H7 (cell line): ENCODE measurements around the gene RAB3B. TPM values are rescaled to one million over a fixed set of nuclear protein-coding genes. Genes with fewer than 3 reads are reported as not detected.
"Not testable (repeated sequence)": the region's sequence is repeated elsewhere in the genome, so short reads cannot be mapped to it uniquely, and the experiment has no call there.

Source experiments
- DNase-seq: peaks from one replicate; pipeline ENCODE4 v3.0.0; 2012
- H3K27me3 ChIP-seq: 2 replicates; pipeline ENCODE4 v1.6.0; 2011; ENCODE audit warnings: mild to moderate bottlenecking, low read length; ENCODE audit not compliant: control insufficient read depth, insufficient read depth
- H3K36me3 ChIP-seq: replicated peaks from 2 replicates; pipeline ENCODE4 v1.5.1; 2011; ENCODE audit warnings: low read length; ENCODE audit not compliant: control insufficient read depth, insufficient read depth
- H3K4me3 ChIP-seq: 2 replicates; pipeline ENCODE4 v1.5.1; 2011; ENCODE audit warnings: low read depth, mild to moderate bottlenecking, control low read depth, low read length, moderate library complexity; ENCODE audit not compliant: insufficient read depth
- total RNA-seq: library from RNA; depleted of rRNA; stranded (reverse); fragments of >200 nt; shearing (Covaris generic); gene quantifications from 2 replicates; pipeline ENCODE4 v1.2.3, GENCODE V29; 2014; rRNA removed

Gene RAB3B, protein sequence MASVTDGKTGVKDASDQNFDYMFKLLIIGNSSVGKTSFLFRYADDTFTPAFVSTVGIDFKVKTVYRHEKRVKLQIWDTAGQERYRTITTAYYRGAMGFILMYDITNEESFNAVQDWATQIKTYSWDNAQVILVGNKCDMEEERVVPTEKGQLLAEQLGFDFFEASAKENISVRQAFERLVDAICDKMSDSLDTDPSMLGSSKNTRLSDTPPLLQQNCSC
- 22.4 and 29.6 TPM in 2 replicates for total RNA-seq

DNA sequence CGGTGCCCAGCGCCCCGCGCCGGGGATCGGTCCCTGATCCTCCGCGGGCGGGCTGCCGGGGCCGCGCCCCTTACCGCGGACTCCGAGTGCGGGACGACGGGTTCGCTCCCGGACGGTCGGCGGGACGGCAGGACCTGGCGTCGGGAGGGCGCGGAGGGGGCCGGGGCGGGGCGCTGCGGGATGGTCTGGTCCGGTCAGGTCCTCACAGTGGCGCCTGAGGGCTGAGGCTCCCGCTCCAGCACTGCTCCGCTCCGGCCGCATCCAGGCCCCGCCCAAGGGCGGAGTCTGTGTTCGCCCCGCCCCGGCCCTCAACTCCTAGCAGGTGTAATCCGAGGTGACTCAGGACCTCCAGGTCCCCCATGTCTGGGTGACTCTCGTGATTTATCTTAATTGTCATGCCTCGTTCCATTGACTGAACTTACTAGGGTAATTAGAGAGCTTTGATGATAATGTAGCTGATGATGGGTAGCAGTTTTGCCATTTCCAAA, at the start of gene RAB3B:
TSS of gene RAB3B (minus strand) at position 223 of the 488 bp plus-strand sequence. CDS start 13,583 bp downstream, outside the sequence.
- Histone ChIP-seq H3K27me3 (peaks cover 2% of the 10 kb centered on the region; the same call in 1 of the 2 replicates), H3K36me3 (no peaks in the 10 kb centered on the region), H3K4me3 (peak within 1 kb of the TSS; percentile 69)
- DNase-seq: peak; percentile 98

DNA sequence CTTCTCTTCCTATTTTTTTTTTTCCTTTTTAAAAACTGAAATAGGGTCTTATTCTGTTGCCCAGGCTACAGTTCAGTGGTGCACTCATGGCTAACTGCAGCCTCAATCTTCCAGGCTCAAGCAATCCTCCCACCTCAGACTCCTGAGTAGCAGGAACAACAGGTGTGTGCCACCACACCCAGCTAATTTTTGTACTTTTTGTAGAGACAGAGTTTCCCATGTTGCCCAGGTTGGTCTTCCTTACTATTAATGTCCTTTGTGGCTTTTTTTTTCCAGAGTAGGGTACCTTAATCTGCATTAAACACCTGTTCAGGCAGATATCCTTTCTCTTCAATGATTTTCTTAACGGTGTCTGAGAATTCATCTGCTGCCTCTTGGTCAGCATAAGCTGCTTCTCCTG, 47.4 kb upstream of the RAB3B start:
- H3K4me3 ChIP-seq: no peak overlapping the region
- no peak for DNase-seq
- peaks cover 6% of the 10 kb centered on the region for H3K36me3 ChIP-seq
- H3K27me3 ChIP-seq: no peaks in the 10 kb centered on the region

DNA sequence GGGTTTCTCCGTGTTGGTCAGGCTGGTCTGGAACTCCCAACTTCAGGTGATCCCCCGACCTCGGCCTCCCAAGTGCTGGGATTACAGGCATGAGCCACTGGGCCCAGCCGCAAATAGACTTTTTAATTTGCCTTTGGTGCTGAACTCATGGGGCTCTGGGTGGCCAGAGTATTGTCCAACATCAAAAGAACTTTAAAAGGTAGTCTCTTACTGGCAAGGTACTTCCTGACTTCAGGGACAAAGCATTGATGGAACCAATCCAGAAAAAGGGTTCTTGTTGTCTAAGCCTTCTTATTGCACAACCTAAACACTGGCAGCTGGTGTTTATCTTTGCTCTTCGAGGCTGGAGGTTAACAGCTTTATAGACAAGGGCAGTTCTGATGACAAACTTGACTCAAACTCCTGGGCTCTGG, 46.9 kb upstream of the RAB3B start:
- peaks cover 6% of the 10 kb centered on the region for H3K36me3 ChIP-seq
- no peaks in the 10 kb centered on the region for H3K27me3 ChIP-seq
- no peak for DNase-seq
- no peak overlapping the region for H3K4me3 ChIP-seq

DNA sequence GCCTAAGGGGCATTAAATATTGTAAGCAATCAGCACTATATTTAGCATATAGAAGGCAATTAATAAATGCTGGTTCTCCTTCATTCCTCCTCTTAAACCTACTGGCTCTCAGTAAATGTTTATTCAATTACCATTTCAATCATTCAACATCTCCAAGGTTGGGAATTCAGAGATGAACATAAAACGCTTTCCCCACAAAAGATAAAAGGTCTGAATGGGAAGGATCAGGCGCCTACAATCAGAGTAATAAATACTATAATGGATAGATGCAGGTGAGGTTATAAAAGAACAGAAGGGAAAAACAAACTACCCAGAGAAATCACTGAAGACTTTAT, 43.5 kb upstream of the RAB3B start:
- H3K36me3 ChIP-seq: peaks cover 3% of the 10 kb centered on the region
- H3K4me3 ChIP-seq: no peak overlapping the region
- DNase-seq: no peak
- no peaks in the 10 kb centered on the region for H3K27me3 ChIP-seq

DNA sequence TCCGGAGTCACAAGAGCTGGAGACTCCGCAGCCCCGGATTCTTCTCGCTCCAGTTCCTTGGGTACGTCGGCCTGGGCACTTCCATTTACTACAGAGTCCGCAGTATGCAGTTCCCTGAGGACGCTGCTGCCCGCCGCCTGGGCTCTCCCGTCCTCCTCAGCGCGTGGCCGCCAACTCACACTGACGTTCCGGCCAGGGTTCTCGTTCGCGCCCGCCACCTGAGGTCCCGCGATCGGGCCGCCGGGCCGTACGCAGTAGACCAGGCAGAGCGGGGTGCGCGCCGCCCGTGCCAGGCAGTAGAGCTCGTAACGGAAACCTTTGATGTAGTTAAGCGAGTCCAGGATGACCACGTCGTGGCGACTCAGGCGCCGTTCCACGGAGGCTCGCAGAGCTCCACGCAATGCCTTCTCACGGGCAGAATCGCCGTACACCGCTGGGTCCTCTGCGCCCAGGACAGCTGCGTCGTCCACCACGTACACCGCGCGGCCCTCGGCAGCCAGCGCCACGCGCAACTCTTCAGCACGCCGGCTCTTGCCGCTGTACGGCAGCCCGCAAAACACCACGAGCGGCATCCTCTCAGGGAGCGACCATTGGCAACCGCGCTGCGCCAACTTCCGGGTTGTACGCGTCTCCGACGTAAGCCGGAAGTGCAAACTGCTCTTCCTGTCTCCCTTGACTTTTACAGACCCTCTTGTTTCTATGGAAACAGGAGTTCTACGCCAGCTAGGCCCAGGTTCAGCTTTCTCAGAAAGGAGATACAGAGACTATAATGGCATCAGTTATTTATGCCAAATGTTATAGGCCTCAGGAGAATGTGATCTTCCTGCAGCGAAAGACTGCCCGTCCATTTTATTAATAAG, 42.9 kb upstream of the RAB3B start, which contains the start of gene KTI12:
TSS of gene KTI12 (minus strand) at position 621 of the 860 bp plus-strand sequence. CDS start at position 572, 49 bp downstream.
- DNase-seq: peak; percentile 88
- peak within 1 kb of the TSS; percentile 100 for H3K4me3 ChIP-seq
- no peaks in the 10 kb centered on the region for H3K27me3 ChIP-seq
- H3K36me3 ChIP-seq: peaks cover 2% of the 10 kb centered on the region

DNA sequence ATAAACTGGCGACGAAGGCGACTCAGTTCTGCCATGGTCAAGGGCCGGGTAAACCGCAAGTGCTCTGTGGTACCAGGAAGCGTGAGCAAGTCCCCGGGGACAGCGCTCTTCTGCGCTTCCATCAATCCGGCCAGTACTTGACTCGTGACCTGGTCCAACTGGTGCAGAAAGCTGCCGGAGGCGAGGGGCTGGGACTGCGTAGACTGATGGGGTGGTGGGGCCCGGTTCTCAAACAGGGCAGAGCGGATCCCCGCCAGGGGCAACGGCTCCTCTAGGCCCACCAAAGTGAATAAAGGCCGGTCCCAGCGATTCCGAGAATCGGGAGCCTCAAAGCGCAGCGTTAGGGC, 42.3 kb upstream of the RAB3B start:
- Histone ChIP-seq H3K36me3 (peaks cover 2% of the 10 kb centered on the region), H3K4me3 (peak overlapping the region; percentile 100), H3K27me3 (no peaks in the 10 kb centered on the region)
- DNase-seq: peak; percentile 73

DNA sequence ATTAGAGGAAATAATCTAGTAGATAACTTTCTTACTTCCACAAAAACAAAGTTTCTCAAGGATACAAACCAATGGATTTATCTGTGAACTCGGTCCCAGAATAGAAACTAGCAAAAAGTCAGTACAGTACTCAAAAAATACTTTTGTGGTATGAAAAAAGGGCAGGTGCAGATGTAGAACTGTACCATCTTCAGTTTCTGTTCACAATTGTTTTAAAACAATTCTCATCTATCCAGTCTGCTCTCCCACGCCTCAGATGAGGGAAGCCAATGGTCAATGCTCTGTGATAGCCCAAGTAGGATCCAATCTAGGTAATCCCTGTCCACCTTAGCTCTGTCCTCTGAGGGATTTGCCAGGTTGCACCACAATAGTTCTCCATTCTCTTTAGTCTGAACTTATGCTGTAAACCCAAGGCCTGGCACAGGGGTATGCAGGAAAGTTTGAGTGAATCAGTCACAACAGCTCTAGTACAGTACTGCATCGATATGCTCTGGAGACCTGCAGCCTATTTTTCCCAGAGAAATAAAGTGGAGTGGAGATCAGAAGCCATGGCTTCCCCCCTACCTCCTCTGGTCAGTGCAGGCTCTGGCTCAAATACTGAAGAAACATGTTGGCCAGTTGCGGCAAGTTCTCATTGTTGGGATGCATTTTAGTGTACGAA, 41.8 kb upstream of the RAB3B start:
- no peaks in the 10 kb centered on the region for H3K27me3 ChIP-seq
- H3K4me3 ChIP-seq: peak overlapping the region; percentile 100
- DNase-seq: peak; percentile 31
- no peaks in the 10 kb centered on the region; the same call in none of the 2 replicates for H3K36me3 ChIP-seq

DNA sequence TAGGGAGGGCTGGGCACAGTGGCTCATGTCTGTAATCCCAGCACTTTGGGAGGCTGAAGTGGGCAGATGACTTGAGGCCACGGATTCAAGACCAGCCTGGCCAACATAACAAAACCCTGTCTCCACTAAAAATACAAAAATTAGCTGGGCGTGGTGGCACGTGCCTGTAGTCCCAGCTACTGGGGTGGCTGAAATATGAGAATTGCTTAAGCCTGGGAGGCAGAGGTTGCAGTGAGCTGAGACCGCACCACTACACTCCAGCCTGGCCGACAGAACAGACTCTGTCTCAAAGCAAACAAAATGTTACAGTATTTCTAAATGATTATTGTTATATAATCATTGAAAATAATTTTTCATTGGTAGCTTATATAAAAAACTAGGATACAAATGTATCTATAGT, 38.3 kb upstream of the RAB3B start:
- not testable (repeated sequence) for DNase-seq, H3K27me3 ChIP-seq, H3K4me3 ChIP-seq, H3K36me3 ChIP-seq

DNA sequence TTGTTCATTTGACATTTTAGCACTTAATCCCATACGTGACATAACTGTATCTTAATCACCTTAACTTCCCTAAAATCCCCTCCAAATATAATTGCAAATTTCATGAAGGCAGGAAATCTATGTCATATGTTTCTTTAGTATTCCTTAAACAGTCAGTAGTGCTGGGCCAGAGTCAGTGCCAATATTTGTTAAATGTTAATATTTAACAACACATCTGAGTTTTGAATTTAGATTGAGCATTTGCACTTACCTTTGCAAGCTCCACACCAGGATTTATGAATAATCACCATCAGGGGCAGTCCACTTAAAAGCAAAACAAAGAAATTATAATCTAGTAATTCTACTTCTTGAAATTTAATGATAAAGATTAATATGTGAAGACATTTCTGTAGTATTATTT, 37.8 kb upstream of the RAB3B start:
- no peak for DNase-seq
- H3K27me3 ChIP-seq: no peaks in the 10 kb centered on the region

DNA sequence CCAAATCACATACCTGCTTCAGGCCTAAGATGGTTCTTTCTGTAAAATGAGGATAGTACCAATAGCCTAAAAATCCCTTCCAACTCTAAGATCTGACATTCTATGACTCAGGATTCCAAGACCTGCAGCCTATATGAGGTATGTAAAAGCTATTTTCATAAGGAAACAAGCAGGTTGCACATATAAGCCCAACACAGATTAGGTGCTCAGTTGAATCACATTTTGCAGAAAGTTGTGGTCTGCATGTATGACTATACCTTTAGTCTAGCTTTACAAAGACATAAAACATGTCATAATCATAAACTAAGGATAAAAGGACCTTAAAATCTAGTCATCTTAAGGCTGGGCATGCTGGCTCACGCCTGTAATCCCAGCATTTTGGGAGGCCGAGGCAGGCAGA, 35.8 kb upstream of the RAB3B start:
- H3K36me3 ChIP-seq: peaks cover 11% of the 10 kb centered on the region

More for the DNA sequence above, 37.8 kb upstream of the RAB3B start:
- Histone ChIP-seq H3K36me3 (peaks cover 2% of the 10 kb centered on the region), H3K4me3 (no peak overlapping the region)

DNA sequence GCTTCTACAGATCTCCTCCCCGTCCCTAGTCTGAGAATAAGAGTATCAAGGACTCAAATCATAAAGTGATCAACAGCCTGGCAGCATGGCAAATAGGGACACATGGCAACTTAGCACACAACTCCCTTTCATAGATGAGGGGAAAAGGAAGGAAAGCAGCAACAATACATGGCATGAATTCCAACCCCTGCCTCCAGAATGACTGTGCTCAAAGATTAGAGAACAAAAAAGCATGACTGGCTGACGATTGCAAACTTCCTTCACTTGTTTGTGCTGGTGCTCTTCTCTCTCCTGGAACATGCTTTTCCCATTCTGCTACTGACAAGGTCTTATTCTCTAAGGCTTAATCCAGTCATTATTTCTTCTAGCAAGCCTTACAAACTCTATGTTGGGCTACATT, 31.6 kb upstream of the RAB3B start:
- H3K4me3 ChIP-seq: no peak overlapping the region
- H3K27me3 ChIP-seq: no peaks in the 10 kb centered on the region
- H3K36me3 ChIP-seq: peaks cover 19% of the 10 kb centered on the region
- no peak for DNase-seq

More for the DNA sequence above, 35.8 kb upstream of the RAB3B start:
- Histone ChIP-seq H3K4me3 (no peak overlapping the region), H3K27me3 (no peaks in the 10 kb centered on the region)
- DNase-seq: no peak

DNA sequence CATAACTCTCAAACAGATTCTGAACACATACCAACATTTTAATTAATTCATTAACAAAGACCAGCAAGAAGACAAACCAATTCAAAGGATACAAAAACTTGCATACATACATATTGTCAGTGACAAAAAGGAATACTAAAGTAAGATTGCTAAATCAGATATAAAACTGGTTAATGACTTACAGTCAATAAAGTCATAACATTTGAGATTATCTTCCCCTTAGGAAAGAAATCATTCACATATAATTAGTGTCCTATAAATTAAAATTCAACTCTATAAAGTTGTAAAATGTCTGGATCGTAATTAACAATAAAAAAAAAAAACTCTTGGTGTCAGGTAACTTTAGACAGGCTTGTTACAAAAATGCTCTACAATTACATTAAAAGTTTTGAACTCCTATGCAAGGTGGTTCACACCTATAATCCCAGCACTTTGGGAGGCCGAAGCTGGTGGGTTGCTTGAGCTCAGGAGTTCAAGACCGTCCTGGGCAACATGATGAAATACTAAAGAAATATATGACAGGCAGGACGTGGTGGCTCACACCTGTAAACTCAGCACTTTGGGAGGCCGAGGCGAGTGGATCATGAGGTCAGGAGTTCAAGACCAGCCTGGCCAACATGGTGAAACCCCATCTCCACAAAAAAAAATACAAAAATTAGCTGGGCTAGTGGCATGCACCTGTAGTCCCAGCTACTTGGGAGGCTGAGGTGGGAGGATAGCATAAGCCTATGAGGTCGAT, 17.7 kb upstream of the RAB3B start:
- Histone ChIP-seq H3K27me3 (no peaks in the 10 kb centered on the region), H3K36me3 (no peaks in the 10 kb centered on the region), H3K4me3 (no peak overlapping the region)
- no peak for DNase-seq

DNA sequence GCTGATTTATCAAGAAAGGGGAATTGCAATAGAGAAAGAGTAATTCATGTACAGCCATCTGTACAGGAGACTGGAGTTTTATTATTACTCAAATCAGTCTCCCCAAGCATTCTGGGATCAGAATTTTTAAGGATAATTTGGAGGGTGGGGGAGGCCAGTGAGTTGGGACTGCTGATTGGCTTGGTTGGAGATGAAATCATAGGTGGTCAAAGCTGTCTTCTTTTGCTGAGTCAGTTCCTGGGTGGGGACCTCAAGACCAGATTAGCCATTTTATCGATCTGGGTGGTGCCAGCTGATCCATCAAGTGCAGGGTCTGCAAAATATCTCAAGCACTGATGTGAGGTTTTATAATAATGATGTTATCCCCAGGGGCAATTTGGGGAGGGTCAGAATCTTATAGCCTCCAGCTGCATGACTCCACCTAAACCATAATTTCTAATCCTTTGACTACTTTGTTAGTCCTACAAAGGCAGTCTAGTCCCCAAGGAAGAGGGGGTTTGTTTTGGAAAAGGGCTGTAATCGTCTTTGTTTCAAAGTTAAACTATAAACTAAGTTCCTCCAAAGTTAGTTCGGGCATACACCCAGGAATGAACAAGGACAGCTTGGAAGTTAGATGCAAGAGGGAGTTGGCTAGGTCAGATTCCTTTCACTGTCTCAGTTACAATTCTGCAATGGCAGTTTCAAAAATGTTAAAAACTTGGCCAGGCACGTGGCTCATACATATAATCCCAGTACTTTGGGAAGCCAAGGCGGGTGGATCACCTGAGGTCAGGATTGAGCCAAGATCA, 16.9 kb upstream of the RAB3B start:
- Histone ChIP-seq H3K27me3 (no peaks in the 10 kb centered on the region), H3K4me3 (no peak overlapping the region)

More for the DNA sequence above, 16.9 kb upstream of the RAB3B start:
- H3K36me3 ChIP-seq: no peaks in the 10 kb centered on the region
- no peak for DNase-seq
